OCI-LY3 (cell line): ENCODE results near the gene ACTN3.
"Not testable (repeated sequence)": the region's sequence is repeated elsewhere in the genome, so short reads cannot be mapped to it uniquely, and the experiment has no call there.

Experiments used
- H2AFZ ChIP-seq: fragments of 200-600, 300-600 bp; shearing (Covaris generic); 2 replicates; pipeline ENCODE4 v1.6.0; 2014; ENCODE audit warnings: antibody characterized with exemption, low read depth, low read length
- H3K27ac ChIP-seq: fragments of 200-600, 300-600 bp; sonication (generic); 2 replicates; pipeline ENCODE4 v1.5.1; 2014; ENCODE audit warnings: mild to moderate bottlenecking, low read length, moderate library complexity, mixed read lengths
- H3K27me3 ChIP-seq: fragments of 200-600, 300-600 bp; sonication (generic); 2 replicates; pipeline ENCODE4 v1.6.1; 2014; ENCODE audit warnings: low read depth, low read length, mixed read lengths
- H3K36me3 ChIP-seq: fragments of 200-600, 300-600 bp; sonication (generic); replicated peaks from 2 replicates; pipeline ENCODE3; 2014; ENCODE audit warnings: low read depth, low read length, mixed read lengths
- H3K4me1 ChIP-seq: fragments of 300-600, 200-600 bp; sonication (generic); 2 replicates; pipeline ENCODE4 v1.6.1; 2014; ENCODE audit warnings: low read length, mixed read lengths
- H3K4me2 ChIP-seq: fragments of 200-600, 300-600 bp; sonication (generic); 2 replicates; pipeline ENCODE4 v1.6.1; 2014; ENCODE audit warnings: low read length, mixed read lengths
- H3K4me3 ChIP-seq: fragments of 300-600, 200-600 bp; sonication (generic); 2 replicates; pipeline ENCODE4 v1.5.1; 2014; ENCODE audit warnings: antibody characterized with exemption, mild to moderate bottlenecking, low read length, moderate library complexity
- H3K79me2 ChIP-seq: fragments of 300-600, 200-600 bp; shearing (Covaris generic); 2 replicates; pipeline ENCODE4 v1.6.1; 2014; ENCODE audit warnings: mild to moderate bottlenecking, low read length, mixed read lengths
- H3K9ac ChIP-seq: fragments of 300-600, 200-600 bp; shearing (Covaris generic); 2 replicates; pipeline ENCODE4 v1.6.0; 2014; ENCODE audit warnings: mild to moderate bottlenecking, low read length, moderate library complexity
- H3K9me3 ChIP-seq: fragments of 200-600, 300-600 bp; shearing (Covaris generic); 2 replicates; pipeline ENCODE4 v1.6.1; 2014; ENCODE audit warnings: low read length, mixed read lengths; ENCODE audit not compliant: insufficient read depth
- H4K20me1 ChIP-seq: fragments of 200-600, 300-600 bp; sonication (generic); 2 replicates; pipeline ENCODE4 v1.6.1; 2016; ENCODE audit warnings: low read length, mixed read lengths; ENCODE audit not compliant: insufficient read depth
- EZH2phosphoT487 ChIP-seq: fragments of 200-600 bp; shearing (Covaris generic); IDR thresholded peaks from 2 replicates; pipeline ENCODE4 v1.6.1; 2018; ENCODE audit warnings: antibody characterized with exemption, mixed run types, low read depth
- TF ChIP-seq, protein P1 (sequence below): fragments of 200-600, 300-600 bp; sonication (generic); IDR thresholded peaks from 2 replicates; pipeline ENCODE4 v1.5.1; 2014; ENCODE audit warnings: antibody characterized with exemption, low read length, low read depth

The ACTN3 gene

GRCh38 chr11:66531841-66532240, 14.9 kb upstream of the ACTN3 start:
- Histone ChIP-seq H3K4me3 (no peak overlapping the region), H3K27ac (no peak overlapping the region), H3K4me2 (no peak overlapping the region), H3K36me3 (peaks cover 9% of the 10 kb centered on the region), H3K27me3 (no peaks in the 10 kb centered on the region), H3K9me3 (no peaks in the 10 kb centered on the region), H4K20me1 (no peaks in the 10 kb centered on the region), H3K79me2 (no peaks in the 10 kb centered on the region), H2AFZ (no peak overlapping the region), H3K9ac (no peak overlapping the region), H3K4me1 (no peaks in the 10 kb centered on the region)
- no peak for TF ChIP-seq EZH2phosphoT487
- TF ChIP-seq, protein P1, sequence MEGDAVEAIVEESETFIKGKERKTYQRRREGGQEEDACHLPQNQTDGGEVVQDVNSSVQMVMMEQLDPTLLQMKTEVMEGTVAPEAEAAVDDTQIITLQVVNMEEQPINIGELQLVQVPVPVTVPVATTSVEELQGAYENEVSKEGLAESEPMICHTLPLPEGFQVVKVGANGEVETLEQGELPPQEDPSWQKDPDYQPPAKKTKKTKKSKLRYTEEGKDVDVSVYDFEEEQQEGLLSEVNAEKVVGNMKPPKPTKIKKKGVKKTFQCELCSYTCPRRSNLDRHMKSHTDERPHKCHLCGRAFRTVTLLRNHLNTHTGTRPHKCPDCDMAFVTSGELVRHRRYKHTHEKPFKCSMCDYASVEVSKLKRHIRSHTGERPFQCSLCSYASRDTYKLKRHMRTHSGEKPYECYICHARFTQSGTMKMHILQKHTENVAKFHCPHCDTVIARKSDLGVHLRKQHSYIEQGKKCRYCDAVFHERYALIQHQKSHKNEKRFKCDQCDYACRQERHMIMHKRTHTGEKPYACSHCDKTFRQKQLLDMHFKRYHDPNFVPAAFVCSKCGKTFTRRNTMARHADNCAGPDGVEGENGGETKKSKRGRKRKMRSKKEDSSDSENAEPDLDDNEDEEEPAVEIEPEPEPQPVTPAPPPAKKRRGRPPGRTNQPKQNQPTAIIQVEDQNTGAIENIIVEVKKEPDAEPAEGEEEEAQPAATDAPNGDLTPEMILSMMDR = no peak

GRCh38 chr11:66532784-66533183, 13.9 kb upstream of the ACTN3 start:
- Histone ChIP-seq H3K4me3 (no peak overlapping the region), H3K4me2 (no peak overlapping the region), H3K4me1 (no peaks in the 10 kb centered on the region), H3K36me3 (peaks cover 14% of the 10 kb centered on the region), H3K27me3 (no peaks in the 10 kb centered on the region), H2AFZ (no peak overlapping the region), H3K79me2 (no peaks in the 10 kb centered on the region), H3K9ac (no peak overlapping the region), H3K27ac (no peak overlapping the region), H4K20me1 (no peaks in the 10 kb centered on the region), H3K9me3 (no peaks in the 10 kb centered on the region)
- TF ChIP-seq EZH2phosphoT487 = no peak
- TF ChIP-seq, protein P1 = no peak

- Histone ChIP-seq H3K9ac (no peak overlapping the region), H3K27ac (no peak overlapping the region), H3K79me2 (no peaks in the 10 kb centered on the region), H3K4me2 (no peak overlapping the region), H4K20me1 (no peaks in the 10 kb centered on the region), H3K36me3 (peaks cover 27% of the 10 kb centered on the region), H3K27me3 (no peaks in the 10 kb centered on the region), H3K9me3 (no peaks in the 10 kb centered on the region), H3K4me1 (peaks cover 9% of the 10 kb centered on the region), H2AFZ (no peak overlapping the region), H3K4me3 (no peak overlapping the region)
- TF ChIP-seq, protein P1 = no peak
- no peak for TF ChIP-seq EZH2phosphoT487
Measured at GRCh38 chr11:66539170-66539869, 7.4 kb upstream of the ACTN3 start.

- TF ChIP-seq EZH2phosphoT487 = no peak
- TF ChIP-seq, protein P1 = no peak
- H2AFZ ChIP-seq = no peak overlapping the region
- H4K20me1 ChIP-seq = no peaks in the 10 kb centered on the region
- H3K36me3 ChIP-seq = peaks cover 27% of the 10 kb centered on the region
- no peaks in the 10 kb centered on the region for H3K9me3 ChIP-seq
- H3K4me2 ChIP-seq = no peak overlapping the region
- no peaks in the 10 kb centered on the region for H3K27me3 ChIP-seq
- no peak overlapping the region for H3K4me3 ChIP-seq
- H3K4me1 ChIP-seq = peaks cover 13% of the 10 kb centered on the region
- H3K79me2 ChIP-seq = no peaks in the 10 kb centered on the region
- H3K27ac ChIP-seq = no peak overlapping the region
- H3K9ac ChIP-seq = no peak overlapping the region
Measured at GRCh38 chr11:66539870-66540213, 6.9 kb upstream of the ACTN3 start.

DNA sequence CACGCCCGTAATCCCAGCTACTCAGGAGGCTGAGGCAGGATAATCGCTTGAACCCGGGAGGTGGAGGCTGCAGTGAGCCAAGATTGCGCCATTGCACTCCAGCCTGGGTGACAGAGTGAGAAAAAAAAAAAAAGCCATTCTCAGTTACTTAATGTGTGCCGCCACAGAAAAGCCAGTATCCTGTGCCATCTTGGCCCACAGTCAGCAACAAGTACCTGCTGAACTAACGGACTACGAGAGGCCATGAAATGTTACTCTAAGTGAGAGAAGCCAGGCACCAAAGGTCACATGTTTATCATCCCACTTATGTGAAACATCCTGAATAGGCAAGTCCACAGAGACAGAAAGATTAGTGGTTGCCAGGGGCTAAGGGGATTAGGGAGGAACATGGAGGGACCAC, 6.1 kb upstream of the ACTN3 start:
- not testable (repeated sequence) for H3K27ac ChIP-seq, H3K4me2 ChIP-seq

More for the DNA sequence above, 6.1 kb upstream of the ACTN3 start:
- not testable (repeated sequence) for H4K20me1 ChIP-seq, H3K9ac ChIP-seq, H2AFZ ChIP-seq, H3K79me2 ChIP-seq, H3K27me3 ChIP-seq, H3K9me3 ChIP-seq, H3K4me3 ChIP-seq
- Histone ChIP-seq H3K36me3 (peaks cover 26% of the 10 kb centered on the region), H3K4me1 (peaks cover 14% of the 10 kb centered on the region)
